ENCODE results near the gene CCM2. TPM values are rescaled to one million over a fixed set of nuclear protein-coding genes. Genes with fewer than 3 reads are reported as not detected.

Gene CCM2
- total RNA-seq, 1 donor from 2014 or later = 62.0 TPM

GRCh38 chr7:44973610-44974401, 26.2 kb upstream of the CCM2 start:
- Mint-ChIP-seq H3K4me3 (ENCODE audit: unreplicated experiment) (no peak overlapping the region), H3K9me3 (ENCODE audit: unreplicated experiment) (no peaks in the 10 kb centered on the region), H3K27me3 (ENCODE audit: low read depth, unreplicated experiment) (peaks cover 19% of the 10 kb centered on the region), H3K27ac (ENCODE audit: unreplicated experiment) (no peak overlapping the region), H3K36me3 (ENCODE audit: low read depth, unreplicated experiment) (peaks cover 1% of the 10 kb centered on the region), H3K4me1 (ENCODE audit: low read depth, unreplicated experiment) (peaks cover 3% of the 10 kb centered on the region)
- Histone ChIP-seq H4K20me1 (ENCODE audit: insufficient read depth, low read length) (no peaks in the 10 kb centered on the region), H2AFZ (ENCODE audit: low read depth, low read length) (no peak overlapping the region), H3K4me3 (ENCODE audit: insufficient read depth, low read depth, low read length) (no peak overlapping the region), H3K9me3 (ENCODE audit: insufficient read depth, low read depth, low read length) (no peaks in the 10 kb centered on the region), H3K27ac (ENCODE audit: low read depth, low read length) (no peak overlapping the region), H3K79me2 (ENCODE audit: insufficient read depth, low read length) (no peaks in the 10 kb centered on the region), H3K27me3 (ENCODE audit: insufficient read depth, low read length) (no peaks in the 10 kb centered on the region), H3K9ac (ENCODE audit: low read length) (no peak overlapping the region), H3K4me2 (ENCODE audit: low read length) (no peak overlapping the region), H3K36me3 (ENCODE audit: insufficient read depth, low read length) (no peaks in the 10 kb centered on the region), H3K4me1 (ENCODE audit: insufficient read depth, low read length) (peaks cover 3% of the 10 kb centered on the region)
- FAIRE-seq (no peak), DNase-seq (ENCODE audit: low read depth) (no peak)
- TF ChIP-seq EZH2 (IDR thresholded peaks at IDR 0.05; ENCODE audit: insufficient read depth, low read length) = no peak
- TF ChIP-seq, protein P1, sequence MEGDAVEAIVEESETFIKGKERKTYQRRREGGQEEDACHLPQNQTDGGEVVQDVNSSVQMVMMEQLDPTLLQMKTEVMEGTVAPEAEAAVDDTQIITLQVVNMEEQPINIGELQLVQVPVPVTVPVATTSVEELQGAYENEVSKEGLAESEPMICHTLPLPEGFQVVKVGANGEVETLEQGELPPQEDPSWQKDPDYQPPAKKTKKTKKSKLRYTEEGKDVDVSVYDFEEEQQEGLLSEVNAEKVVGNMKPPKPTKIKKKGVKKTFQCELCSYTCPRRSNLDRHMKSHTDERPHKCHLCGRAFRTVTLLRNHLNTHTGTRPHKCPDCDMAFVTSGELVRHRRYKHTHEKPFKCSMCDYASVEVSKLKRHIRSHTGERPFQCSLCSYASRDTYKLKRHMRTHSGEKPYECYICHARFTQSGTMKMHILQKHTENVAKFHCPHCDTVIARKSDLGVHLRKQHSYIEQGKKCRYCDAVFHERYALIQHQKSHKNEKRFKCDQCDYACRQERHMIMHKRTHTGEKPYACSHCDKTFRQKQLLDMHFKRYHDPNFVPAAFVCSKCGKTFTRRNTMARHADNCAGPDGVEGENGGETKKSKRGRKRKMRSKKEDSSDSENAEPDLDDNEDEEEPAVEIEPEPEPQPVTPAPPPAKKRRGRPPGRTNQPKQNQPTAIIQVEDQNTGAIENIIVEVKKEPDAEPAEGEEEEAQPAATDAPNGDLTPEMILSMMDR (IDR thresholded peaks at IDR 0.05; ENCODE audit: insufficient read depth, low read depth, low read length) = peak; percentile 36

- H3K27ac ChIP-seq (ENCODE audit: low read depth, low read length) = no peak overlapping the region
- H3K36me3 ChIP-seq (ENCODE audit: insufficient read depth, low read length) = no peaks in the 10 kb centered on the region
- H3K79me2 ChIP-seq (ENCODE audit: insufficient read depth, low read length) = no peaks in the 10 kb centered on the region
- H3K4me1 ChIP-seq (ENCODE audit: insufficient read depth, low read length) = peaks cover 3% of the 10 kb centered on the region
- DNase-seq (ENCODE audit: low read depth) (no peak), FAIRE-seq (no peak)
- Mint-ChIP-seq H3K9me3 (ENCODE audit: unreplicated experiment) (no peaks in the 10 kb centered on the region), H3K27me3 (ENCODE audit: low read depth, unreplicated experiment) (peaks cover 19% of the 10 kb centered on the region), H3K4me3 (ENCODE audit: unreplicated experiment) (no peak overlapping the region), H3K27ac (ENCODE audit: unreplicated experiment) (no peak overlapping the region), H3K36me3 (ENCODE audit: low read depth, unreplicated experiment) (peaks cover 1% of the 10 kb centered on the region), H3K4me1 (ENCODE audit: low read depth, unreplicated experiment) (no peaks in the 10 kb centered on the region)
- H2AFZ ChIP-seq (ENCODE audit: low read depth, low read length) = no peak overlapping the region
- H3K4me2 ChIP-seq (ENCODE audit: low read length) = no peak overlapping the region
- TF ChIP-seq EZH2 (IDR thresholded peaks at IDR 0.05; ENCODE audit: insufficient read depth, low read length) = no peak
- TF ChIP-seq, protein P1 (IDR thresholded peaks at IDR 0.05; ENCODE audit: insufficient read depth, low read depth, low read length) = no peak
- H3K4me3 ChIP-seq (ENCODE audit: insufficient read depth, low read depth, low read length) = no peak overlapping the region
- H3K27me3 ChIP-seq (ENCODE audit: insufficient read depth, low read length) = no peaks in the 10 kb centered on the region
- no peaks in the 10 kb centered on the region for H3K9me3 ChIP-seq (ENCODE audit: insufficient read depth, low read depth, low read length)
- H4K20me1 ChIP-seq (ENCODE audit: insufficient read depth, low read length) = no peaks in the 10 kb centered on the region
- no peak overlapping the region for H3K9ac ChIP-seq (ENCODE audit: low read length)
Observed at GRCh38 chr7:44974549-44974948, 25.5 kb upstream of the CCM2 start.

Data from astrocyte (in vitro differentiated cells and primary cell).